Suprapubic skin (tissue), 2 donors: ENCODE data around the gene BTG4.

Source experiments
- EP300 ChIP-seq: sonication (generic); formaldehyde crosslinking; IDR thresholded peaks from one replicate; pipeline ENCODE4 v1.6.1; 2017; ENCODE audit warnings: antibody characterized with exemption
- POLR2A ChIP-seq, 2 donors: fragments of 450-650 bp; IDR thresholded peaks; one replicate each; pipeline ENCODE4 v1.6.1; 2017; ENCODE audit warnings: antibody characterized with exemption in 2 of 2, mild to moderate bottlenecking in 2 of 2, moderate library complexity in 2 of 2

GRCh38 chr11:111447112-111447471 is 65.1 kb downstream of the BTG4 start:
- TF ChIP-seq POLR2A (IDR thresholded peaks at IDR 0.05) = no peak
- TF ChIP-seq EP300 = no peak
